ENCODE results near the gene GRID2.

GRCh38 chr4:93228021-93228420 is 924.3 kb downstream of the GRID2 start:
- no peak for TF ChIP-seq CTCF (IDR thresholded peaks at IDR 0.05)
- TF ChIP-seq POLR2A (IDR thresholded peaks at IDR 0.05) = no peak

Data from thyroid gland (tissue), 4 donors.